ENCODE data around the gene MAPK9. TPM values are rescaled to one million over a fixed set of nuclear protein-coding genes. Genes with fewer than 3 reads are reported as not detected.

The MAPK9 gene
- total RNA-seq, 2 experiments from 2014 or later, result 19.9 to 42.1 TPM

DNA sequence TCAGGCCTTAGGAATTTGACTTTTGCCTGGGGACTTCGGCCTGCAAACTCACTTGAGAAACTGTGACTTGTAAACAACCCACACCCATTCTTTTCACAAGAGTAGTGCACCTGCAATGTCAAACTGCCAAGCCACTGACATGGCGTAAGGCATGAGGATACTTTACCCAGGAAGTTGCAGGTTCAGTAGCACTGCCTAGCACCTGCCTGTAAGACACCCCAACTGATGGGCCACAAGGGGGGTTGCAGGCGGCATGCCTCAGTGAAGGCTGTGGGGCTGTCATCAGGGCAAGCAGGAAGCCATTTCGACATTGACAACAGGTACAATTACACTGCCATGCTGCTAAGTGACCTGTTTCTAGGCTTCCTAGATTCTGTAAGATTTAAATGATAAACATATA, 41.6 kb downstream of the MAPK9 start:
- Histone ChIP-seq H3K36me3 (ENCODE audit: insufficient read depth, low read length) (peaks cover 60% of the 10 kb centered on the region), H3K4me2 (ENCODE audit: low read length) (no peak overlapping the region), H3K9me3 (ENCODE audit: low read length) (peaks cover 24% of the 10 kb centered on the region), H3K9me2 (ENCODE audit: insufficient read depth, low read length) (no peaks in the 10 kb centered on the region), H4K20me1 (ENCODE audit: insufficient read depth, low read length) (no peaks in the 10 kb centered on the region), H3K4me3 (ENCODE audit: low read depth, low read length, poor library complexity, severe bottlenecking) (no peak overlapping the region), H3K27ac (ENCODE audit: low read depth, low read length, poor library complexity, severe bottlenecking) (no peak overlapping the region), H2AFZ (ENCODE audit: low read length) (no peak overlapping the region), H3K79me2 (ENCODE audit: insufficient read depth, low read depth, low read length) (no peaks in the 10 kb centered on the region), H3K4me1 (ENCODE audit: insufficient read depth, low read length, poor library complexity, severe bottlenecking) (no peaks in the 10 kb centered on the region)
- POLR2A ChIA-PET, result no interaction called here
- intact Hi-C loops (cut with micrococcal nuclease; ENCODE audit: unreplicated experiment), result no loop called here
- TF ChIP-seq EZH2phosphoT487 (IDR thresholded peaks at IDR 0.05; ENCODE audit: borderline replicate concordance, low read depth, low read length), result no peak
- TF ChIP-seq, protein P1, sequence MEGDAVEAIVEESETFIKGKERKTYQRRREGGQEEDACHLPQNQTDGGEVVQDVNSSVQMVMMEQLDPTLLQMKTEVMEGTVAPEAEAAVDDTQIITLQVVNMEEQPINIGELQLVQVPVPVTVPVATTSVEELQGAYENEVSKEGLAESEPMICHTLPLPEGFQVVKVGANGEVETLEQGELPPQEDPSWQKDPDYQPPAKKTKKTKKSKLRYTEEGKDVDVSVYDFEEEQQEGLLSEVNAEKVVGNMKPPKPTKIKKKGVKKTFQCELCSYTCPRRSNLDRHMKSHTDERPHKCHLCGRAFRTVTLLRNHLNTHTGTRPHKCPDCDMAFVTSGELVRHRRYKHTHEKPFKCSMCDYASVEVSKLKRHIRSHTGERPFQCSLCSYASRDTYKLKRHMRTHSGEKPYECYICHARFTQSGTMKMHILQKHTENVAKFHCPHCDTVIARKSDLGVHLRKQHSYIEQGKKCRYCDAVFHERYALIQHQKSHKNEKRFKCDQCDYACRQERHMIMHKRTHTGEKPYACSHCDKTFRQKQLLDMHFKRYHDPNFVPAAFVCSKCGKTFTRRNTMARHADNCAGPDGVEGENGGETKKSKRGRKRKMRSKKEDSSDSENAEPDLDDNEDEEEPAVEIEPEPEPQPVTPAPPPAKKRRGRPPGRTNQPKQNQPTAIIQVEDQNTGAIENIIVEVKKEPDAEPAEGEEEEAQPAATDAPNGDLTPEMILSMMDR (conservative IDR thresholded peaks at IDR 0.05; ENCODE audit: low read length), result no peak
- DNase-seq (ENCODE audit: low spot score), result no peak
- CTCF ChIA-PET (ENCODE audit: unreplicated experiment), result no interaction called here
- no TSS peak for BruUV-seq (replicated peaks)

DNA sequence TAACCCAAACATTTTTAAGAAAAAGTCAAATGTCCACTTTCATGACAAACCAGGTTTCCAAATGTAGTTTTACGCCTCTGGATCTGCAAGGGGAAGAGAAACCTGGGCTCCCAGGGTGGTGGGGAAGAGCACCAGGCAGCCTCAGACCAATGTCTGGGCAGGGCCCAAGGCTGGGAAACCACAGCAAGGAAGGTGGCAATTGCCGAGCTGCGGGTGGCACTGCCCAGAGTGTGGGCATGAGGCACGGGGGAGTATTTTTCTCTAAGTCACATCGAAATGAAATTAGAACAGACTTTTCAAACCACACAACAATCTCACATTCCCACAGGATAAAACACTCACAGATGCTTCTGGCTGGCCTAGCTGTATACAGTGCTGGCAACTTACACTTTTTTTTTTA, 50.3 kb downstream of the MAPK9 start:
- H3K4me1 ChIP-seq (ENCODE audit: insufficient read depth, low read length, poor library complexity, severe bottlenecking), result no peaks in the 10 kb centered on the region
- no TSS peak for BruUV-seq (replicated peaks)
- no peaks in the 10 kb centered on the region for H3K9me2 ChIP-seq (ENCODE audit: insufficient read depth, low read length)
- no peak overlapping the region for H3K4me2 ChIP-seq (ENCODE audit: low read length)
- intact Hi-C loops (cut with micrococcal nuclease; ENCODE audit: unreplicated experiment), result no loop called here
- POLR2A ChIA-PET, result no interaction called here
- no peak for DNase-seq (ENCODE audit: low spot score)
- CTCF ChIA-PET (ENCODE audit: unreplicated experiment), result no interaction called here
- H4K20me1 ChIP-seq (ENCODE audit: insufficient read depth, low read length), result no peaks in the 10 kb centered on the region
- H3K9me3 ChIP-seq (ENCODE audit: low read length), result no peaks in the 10 kb centered on the region
- H3K4me3 ChIP-seq (ENCODE audit: low read depth, low read length, poor library complexity, severe bottlenecking), result no peak overlapping the region
- H2AFZ ChIP-seq (ENCODE audit: low read length), result no peak overlapping the region
- H3K27ac ChIP-seq (ENCODE audit: low read depth, low read length, poor library complexity, severe bottlenecking), result no peak overlapping the region
- no peak for TF ChIP-seq EZH2phosphoT487 (IDR thresholded peaks at IDR 0.05; ENCODE audit: borderline replicate concordance, low read depth, low read length)
- TF ChIP-seq, protein P1 (conservative IDR thresholded peaks at IDR 0.05; ENCODE audit: low read length), result no peak
- no peaks in the 10 kb centered on the region for H3K79me2 ChIP-seq (ENCODE audit: insufficient read depth, low read depth, low read length)
- peaks cover 87% of the 10 kb centered on the region for H3K36me3 ChIP-seq (ENCODE audit: insufficient read depth, low read length)

DNA sequence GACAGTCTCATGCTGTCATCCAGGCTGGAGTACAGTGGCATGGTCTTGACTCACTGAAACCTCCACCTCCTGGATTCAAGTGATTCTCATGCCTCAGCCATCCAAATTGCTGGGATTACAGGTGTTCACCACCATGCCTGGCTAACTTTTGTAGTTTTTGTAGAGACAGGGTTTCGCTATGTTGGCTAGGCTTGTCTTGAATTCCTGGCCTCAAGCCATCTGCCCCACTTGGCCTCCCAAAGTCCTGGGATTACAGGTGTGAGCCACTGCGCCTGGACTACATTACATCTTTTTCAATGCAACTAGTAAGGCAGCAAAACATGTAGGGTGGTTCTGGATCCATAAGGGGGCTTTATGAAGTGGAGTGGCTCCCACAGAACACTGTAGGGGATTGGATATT, 53.3 kb downstream of the MAPK9 start:
- intact Hi-C loops (cut with micrococcal nuclease; ENCODE audit: unreplicated experiment), result no loop called here
- Histone ChIP-seq H3K9me2 (ENCODE audit: insufficient read depth, low read length) (no peaks in the 10 kb centered on the region), H2AFZ (ENCODE audit: low read length) (no peak overlapping the region), H3K79me2 (ENCODE audit: insufficient read depth, low read depth, low read length) (no peaks in the 10 kb centered on the region), H3K4me3 (ENCODE audit: low read depth, low read length, poor library complexity, severe bottlenecking) (no peak overlapping the region), H3K27ac (ENCODE audit: low read depth, low read length, poor library complexity, severe bottlenecking) (no peak overlapping the region), H3K4me2 (ENCODE audit: low read length) (no peak overlapping the region), H3K4me1 (ENCODE audit: insufficient read depth, low read length, poor library complexity, severe bottlenecking) (no peaks in the 10 kb centered on the region), H3K9me3 (ENCODE audit: low read length) (no peaks in the 10 kb centered on the region), H4K20me1 (ENCODE audit: insufficient read depth, low read length) (no peaks in the 10 kb centered on the region), H3K36me3 (ENCODE audit: insufficient read depth, low read length) (peaks cover 90% of the 10 kb centered on the region)
- TF ChIP-seq, protein P1 (conservative IDR thresholded peaks at IDR 0.05; ENCODE audit: low read length), result no peak
- TF ChIP-seq EZH2phosphoT487 (IDR thresholded peaks at IDR 0.05; ENCODE audit: borderline replicate concordance, low read depth, low read length), result no peak
- CTCF ChIA-PET (ENCODE audit: unreplicated experiment), result no interaction called here
- POLR2A ChIA-PET, result interaction anchor here (0.7 kb wide), 1 partner anchor 60 kb away, joined by 3 read pairs; no protein-coding TSS in a partner anchor
- DNase-seq (ENCODE audit: low spot score), result no peak
- BruUV-seq (replicated peaks), result no TSS peak

Data from OCI-LY7 (cell line).